ENCODE measurements around the gene PRDM8.

GRCh38 chr4:80153874-80154544 lies 43.3 kb upstream of the PRDM8 start:
- TF ChIP-seq POLR2A (IDR thresholded peaks at IDR 0.05): no peak
- no peak for TF ChIP-seq CTCF (IDR thresholded peaks at IDR 0.05)
- no peak for TF ChIP-seq POLR2AphosphoS5 (IDR thresholded peaks at IDR 0.05; ENCODE audit: insufficient read depth in 1 of 2, low read depth in 1 of 2)
